CD4-positive, alpha-beta T cell treated with Interferon gamma for 1 hour (primary cell): Measurements from ENCODE around the gene TOR3A.
"Not testable (repeated sequence)": the region's sequence is repeated elsewhere in the genome, so short reads cannot be mapped to it uniquely, and the experiment has no call there.

Source experiments
- DNase-seq: peaks from one replicate; pipeline ENCODE4 v3.0.0-alpha.2; 2020

The TOR3A gene, protein sequence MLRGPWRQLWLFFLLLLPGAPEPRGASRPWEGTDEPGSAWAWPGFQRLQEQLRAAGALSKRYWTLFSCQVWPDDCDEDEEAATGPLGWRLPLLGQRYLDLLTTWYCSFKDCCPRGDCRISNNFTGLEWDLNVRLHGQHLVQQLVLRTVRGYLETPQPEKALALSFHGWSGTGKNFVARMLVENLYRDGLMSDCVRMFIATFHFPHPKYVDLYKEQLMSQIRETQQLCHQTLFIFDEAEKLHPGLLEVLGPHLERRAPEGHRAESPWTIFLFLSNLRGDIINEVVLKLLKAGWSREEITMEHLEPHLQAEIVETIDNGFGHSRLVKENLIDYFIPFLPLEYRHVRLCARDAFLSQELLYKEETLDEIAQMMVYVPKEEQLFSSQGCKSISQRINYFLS

DNA sequence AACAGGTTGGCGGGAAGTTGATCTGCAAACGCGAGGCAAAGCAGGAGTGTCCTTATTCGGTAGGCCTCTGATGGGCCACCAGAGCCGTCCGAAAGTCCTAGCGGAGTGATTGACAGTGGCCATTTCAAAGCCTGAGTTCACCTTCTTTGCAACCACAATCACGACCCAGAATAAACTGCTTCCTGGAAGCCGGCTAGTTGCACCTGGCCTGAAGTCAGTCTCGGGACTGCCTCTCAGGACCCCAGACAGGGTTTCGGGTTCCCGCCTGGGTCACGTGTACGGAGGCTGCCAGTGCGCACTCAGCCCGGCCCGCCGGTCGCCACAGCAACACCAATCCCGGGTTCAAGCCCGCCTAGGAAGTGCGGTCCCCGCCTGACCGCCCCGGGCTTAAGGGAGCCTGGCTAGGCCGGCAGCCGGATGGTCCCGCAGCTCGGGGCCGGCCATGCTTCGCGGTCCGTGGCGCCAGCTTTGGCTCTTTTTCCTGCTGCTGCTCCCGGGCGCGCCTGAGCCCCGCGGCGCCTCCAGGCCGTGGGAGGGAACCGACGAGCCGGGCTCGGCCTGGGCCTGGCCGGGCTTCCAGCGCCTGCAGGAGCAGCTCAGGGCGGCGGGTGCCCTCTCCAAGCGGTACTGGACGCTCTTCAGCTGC, at the start of gene TOR3A:
Gene TOR3A, plus strand, starts transcription at position 384 of the 646 bp plus-strand sequence. Its CDS starts 59 bp downstream, at position 443.
- peak; percentile 85 for DNase-seq

DNA sequence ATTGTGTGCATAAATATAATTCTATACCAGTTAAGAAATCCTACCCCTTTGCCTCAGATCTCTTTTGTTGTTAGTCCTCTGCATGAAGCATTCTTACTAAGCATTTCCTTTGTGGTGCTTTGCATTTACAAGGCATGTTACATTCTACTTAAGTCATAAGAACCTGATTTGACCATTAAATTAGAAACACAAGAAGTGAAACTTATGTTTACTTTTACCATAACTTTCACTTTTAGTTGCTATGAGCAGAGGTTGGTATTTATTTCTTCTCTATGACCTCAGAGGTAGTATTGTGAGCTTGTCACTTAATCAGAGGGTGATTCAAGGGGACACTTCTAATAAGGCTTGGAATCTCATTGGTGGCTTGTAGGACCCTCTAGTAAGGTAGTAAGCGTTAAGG, 47.1 kb upstream of the TOR3A start:
- DNase-seq, result no peak

DNA sequence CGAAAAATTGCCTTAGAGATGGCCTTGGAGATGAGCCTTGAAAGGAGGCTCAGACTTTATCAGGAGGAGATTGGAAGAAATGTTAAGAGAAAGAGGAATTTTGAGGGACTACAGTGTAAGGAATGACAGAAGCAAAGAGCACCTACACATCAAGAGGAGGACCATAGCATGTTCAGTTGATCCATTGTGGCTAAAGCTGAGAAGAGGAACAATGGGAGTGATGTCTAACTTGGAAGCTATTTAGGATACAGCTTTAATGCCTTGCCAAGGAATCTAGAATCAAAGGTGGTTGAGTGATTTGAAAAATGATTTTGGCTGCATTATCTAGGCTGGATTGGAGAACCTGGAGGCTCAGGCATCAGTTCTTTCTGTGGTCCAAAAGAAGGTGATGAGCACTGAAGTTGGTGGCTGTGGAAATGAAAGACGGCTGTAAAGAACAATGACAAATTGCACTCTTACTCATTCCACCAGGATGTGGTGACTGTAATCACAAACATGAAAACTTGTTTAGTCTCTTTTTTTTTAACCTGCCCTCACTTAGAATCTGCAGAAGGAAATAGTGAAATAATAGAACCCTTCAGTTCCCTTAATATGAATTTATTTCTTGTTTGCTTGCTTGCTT, 44.9 kb upstream of the TOR3A start:
- DNase-seq, result no peak

DNA sequence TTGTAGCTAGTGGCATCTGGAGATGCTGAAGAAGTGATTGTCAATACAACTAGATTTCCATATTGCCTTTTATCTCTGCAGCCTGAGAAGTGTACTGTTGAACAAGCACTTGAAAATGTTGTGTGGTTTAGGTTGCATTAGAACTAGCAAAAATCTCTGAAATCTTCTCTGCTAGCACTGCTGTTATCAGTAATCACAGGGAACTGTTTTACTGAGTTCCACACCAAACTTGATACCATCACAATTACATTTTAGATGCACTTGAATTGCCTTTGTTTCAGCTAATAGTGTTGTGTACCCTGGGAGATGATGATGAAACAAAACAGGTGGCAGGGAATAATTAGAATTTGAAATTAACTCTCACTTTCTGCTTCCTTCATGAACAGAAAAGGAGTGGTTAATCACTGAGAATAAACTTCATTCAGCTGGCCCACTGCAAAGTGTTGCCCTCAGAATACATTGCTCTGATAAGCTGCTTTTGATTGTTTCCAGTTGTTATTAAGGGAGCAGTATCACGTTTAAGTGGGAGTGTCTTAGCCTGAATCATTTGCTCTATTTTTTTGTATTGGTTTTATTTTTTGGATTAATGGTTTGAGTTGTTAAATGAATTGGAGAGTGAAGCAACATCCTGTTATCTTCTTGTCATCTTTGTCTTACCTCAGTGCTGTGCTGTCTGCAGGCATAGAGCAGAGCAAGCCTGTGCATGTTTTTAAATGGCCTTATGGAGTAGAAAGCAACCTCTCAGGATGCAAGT, 43.2 kb upstream of the TOR3A start:
- no peak for DNase-seq

DNA sequence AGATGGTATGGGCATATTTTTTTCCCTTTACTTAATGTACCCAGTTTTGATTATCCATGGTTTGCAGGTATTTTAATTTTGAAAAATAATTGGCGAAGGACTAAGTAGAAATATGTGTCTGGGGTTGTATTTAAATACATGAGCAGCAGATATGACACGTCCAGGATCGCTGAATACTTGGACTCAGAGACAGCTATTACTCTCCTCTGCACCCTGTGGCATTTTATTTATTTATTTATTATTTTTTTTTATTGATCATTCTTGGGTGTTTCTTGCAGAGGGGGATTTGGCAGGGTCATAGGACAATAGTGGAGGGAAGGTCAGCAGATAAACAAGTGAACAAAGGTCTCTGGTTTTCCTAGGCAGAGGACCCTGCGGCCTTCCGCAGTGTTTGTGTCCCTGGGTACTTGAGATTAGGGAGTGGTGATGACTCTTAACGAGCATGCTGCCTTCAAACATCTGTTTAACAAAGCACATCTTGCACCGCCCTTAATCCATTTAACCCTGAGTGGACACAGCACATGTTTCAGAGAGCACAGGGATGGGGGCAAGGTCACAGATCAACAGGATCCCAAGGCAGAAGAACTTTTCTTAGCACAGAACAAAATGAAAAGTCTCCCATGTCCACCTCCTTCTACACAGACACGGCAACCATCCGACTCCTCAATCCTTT, 42.2 kb upstream of the TOR3A start:
- DNase-seq, result not testable (repeated sequence)

DNA sequence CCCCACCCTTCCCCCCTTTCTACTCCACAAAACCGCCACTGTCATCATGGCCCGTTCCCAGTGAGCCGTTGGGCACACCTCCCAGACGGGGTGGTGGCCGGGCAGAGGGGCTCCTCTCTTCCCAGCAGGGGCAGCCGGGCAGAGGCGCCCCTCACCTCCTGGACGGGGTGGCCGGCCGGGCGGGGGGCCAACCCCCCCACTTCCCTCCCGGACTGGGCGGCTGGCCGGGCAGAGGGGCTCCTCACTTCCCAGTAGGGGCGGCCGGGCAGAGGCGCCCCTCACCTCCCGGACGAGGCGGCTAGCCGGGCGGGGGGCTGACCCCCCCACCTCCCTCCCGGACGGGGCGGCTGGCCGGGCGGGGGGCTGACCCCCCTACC, 41.7 kb upstream of the TOR3A start:
- DNase-seq, result not testable (repeated sequence)

DNA sequence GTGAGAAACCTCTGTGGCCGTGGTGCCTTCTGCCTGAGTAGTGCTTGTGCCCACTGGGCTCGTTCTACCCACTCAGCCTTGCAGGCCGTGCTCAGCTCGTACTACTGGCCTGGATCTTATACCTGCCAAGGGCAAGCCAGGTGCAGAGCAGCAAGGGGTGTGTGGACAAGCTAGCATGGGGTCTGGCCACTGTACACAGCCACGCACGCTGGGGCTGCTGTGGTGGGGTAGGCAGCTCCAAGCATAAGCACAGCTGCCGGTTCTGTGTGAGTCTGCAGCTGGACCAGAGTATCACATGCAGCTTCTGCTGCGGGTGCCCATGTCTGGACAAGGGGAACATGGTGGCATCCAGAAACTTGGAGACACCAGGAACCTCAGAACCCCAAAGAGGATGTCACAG, 39.8 kb upstream of the TOR3A start:
- no peak for DNase-seq

DNA sequence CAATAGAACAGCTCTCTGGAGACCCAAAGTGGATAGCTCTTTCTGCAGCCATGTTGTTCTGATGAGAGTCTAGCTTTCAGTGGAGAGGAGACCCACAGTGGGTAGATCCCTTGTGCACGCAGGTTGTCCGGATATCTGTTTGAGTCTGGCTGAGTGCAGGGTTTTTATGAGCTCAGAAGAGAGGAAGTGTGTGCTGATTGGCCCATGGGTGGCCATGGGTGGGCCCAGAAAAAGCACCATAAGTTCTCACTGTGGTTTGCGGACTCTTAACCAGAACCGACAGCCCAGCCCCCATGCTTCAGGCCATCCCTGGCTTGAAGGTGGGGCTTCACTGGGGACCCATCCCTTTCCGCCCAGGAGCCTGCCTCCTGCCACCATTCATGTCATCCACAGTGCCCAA, 39.2 kb upstream of the TOR3A start:
- DNase-seq, result no peak

DNA sequence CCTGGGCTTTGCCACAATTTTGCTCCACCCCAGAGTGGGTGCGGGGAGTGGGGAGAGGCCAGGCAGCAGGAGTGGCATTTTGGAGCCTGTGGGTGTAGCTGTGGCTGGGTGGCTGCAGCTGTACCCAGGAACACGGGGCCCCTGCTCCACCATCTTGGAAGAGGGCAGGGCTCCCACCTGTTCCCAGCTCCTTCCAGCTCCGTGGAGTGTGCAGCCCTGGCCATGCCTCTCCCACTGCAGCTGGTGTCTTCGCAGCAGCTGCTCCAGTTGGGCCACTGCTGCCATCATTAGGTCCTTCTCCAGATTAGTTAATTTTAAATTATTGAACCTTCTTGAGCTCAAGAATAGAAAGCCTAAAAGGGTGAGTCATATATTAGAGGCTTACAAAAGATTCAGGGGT, 38.6 kb upstream of the TOR3A start:
- no peak for DNase-seq

DNA sequence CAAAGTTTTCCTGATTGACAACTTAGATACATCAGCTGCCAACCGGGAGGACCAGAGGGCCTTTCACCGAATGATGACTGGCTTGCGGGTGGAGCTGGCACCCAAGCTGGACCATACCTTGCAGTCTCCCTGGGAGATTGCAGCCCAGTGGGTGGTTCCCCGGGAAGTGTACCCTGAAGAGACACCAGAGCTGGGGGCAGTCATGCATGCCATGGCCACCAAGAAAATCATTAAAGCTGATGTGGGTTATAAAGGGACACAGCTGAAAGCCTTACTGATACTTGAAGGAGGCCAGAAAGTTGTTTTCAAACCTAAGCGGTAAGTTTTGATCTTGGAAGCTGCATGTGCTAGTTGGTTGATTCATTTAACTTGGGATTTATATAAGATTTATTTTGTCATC, 38.0 kb upstream of the TOR3A start:
- no peak for DNase-seq

DNA sequence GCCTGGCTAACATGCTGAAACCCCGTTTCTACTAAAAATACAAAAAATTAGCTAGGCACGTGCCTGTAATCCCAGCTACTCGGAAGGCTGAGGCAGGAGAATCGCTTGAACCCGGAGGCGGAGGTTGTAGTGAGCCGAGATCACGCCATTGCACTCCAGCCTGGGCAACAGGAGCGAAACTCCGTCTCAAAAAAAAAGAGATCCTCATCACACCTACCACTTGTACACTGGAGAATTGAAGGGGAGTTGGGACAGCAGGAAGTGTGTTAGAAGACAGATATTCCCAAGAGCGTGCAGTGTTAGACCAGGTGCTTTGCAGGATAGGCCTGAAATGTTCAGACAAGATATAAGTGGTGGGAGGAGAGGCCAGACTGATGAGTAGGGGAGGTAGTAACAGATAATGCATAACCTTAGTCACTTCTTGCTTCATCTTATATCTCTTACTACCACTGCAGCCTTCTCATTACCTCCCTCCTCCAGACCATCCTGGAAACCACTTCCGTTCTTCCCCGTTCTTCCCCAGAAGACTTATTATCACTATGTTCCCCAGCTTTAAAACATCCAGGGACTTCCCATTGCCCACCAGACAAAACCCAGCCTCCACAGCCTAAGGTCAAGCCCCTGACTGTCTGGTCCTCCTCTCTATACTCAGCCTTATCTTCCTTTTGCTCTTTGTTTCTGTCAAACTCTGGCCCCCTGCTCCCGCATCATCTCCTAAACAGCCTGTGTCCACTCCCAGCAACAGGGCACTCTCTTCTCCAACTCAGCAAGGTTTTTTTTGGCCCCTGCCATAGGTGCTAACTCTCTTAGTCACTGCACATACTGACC, 34.8 kb upstream of the TOR3A start:
- no peak for DNase-seq

DNA sequence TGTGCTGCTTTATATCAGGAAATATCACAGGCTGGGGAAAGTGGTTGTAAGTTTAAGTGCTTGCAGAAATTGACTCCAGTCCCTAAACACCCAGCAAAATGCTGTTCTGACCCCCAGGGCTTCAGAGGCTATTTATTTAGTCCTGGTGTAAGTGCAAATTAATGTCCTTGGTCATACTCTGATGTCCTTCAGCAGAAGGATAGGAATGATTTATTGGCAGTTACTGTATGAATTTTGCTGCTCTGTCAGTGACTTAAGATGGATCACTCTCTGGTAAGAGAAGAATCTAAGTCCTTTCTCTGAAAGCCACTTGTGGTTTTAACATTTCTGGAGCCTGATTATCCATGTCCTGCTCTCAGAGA, 34.3 kb upstream of the TOR3A start:
- DNase-seq, result no peak

DNA sequence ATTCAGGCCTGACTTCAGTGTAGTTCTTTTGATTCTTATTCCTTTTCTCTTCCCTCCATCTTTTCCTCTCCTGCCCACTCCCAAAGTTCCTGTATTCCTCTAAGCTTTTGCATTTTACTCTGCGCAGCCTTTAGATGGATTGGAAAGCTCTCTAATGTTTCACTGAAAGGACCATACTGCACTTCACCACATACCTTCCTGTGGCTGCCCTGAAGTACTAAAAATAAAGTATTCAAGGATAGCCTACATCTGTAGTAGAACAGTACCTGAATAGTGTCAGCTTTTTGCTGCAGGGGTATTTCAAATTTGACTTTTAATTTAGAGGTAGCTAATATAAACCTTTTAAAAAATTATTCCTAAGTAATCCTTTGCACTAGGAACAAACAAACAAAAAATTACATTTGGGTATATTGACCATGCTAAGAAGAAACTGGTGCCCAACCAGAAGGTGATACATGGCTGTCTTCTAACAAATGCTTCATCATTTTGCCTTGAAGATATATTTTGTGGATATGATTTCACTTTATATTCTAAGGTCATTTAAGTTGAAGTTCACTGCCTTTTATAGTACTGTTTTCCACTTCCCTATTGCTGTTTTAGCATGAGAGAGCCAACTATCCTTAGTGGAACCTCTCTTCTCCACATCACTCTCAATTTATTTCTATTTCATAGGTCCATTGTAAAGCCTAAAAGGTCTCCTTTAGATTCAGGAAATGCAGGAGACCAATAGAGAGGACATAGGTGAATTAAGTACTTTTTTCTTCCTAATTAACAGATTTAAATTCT, 33.3 kb upstream of the TOR3A start:
- no peak for DNase-seq

DNA sequence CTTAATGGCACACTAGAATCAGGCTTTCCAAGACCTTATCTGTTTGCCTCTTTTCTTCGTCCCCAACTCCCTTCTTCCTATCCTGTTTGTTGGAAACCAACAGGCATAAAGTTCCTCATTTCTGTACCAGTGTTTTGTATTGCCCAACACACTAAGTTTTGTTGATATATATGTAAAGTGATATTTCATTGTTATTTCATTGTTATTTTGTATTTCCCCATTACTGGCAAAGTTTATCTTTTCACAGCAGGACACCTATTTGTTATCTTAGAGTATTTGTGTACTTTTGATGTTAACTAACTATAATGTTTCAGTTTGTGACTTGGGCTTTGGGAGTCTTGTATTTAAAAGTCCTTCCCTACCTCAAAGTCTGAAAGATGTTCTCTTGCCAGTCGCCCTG, 29.1 kb upstream of the TOR3A start:
- DNase-seq, result no peak

DNA sequence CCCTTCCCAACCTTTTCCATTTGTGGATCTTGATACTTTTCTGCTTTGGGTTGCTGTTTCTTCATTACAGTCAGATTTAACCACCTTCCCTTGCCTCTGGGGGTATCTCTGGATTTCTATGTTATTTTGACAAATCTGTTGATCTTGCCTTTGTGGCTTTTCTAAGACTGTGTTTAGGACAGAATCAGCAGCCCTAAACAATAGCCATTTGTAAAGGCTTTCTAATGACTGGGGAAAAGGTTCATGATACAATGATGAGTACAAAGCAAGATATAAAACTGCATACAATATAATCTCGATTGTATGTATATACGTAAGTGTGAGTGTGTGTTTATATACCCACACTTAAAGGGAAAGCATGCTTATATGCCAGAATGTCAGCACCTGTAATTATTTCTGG, 28.4 kb upstream of the TOR3A start:
- DNase-seq, result no peak

DNA sequence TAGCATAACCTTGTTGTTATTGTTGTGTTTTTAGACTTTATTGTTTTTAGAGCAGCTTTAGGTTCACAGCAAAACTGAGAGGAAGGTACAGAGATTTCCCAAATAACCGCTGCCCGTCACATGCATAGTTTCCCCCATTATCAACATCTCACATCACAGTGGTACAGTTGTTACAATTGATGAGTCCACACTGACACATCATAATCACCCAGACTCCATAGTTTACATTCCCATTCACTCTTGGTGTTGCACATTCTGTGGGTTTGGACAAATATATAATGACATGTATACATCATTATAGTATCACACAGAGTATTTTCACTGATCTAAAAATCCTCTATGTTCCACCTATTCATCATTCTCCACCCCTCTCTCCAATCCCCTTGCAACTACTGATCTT, 25.9 kb upstream of the TOR3A start:
- DNase-seq, result no peak

DNA sequence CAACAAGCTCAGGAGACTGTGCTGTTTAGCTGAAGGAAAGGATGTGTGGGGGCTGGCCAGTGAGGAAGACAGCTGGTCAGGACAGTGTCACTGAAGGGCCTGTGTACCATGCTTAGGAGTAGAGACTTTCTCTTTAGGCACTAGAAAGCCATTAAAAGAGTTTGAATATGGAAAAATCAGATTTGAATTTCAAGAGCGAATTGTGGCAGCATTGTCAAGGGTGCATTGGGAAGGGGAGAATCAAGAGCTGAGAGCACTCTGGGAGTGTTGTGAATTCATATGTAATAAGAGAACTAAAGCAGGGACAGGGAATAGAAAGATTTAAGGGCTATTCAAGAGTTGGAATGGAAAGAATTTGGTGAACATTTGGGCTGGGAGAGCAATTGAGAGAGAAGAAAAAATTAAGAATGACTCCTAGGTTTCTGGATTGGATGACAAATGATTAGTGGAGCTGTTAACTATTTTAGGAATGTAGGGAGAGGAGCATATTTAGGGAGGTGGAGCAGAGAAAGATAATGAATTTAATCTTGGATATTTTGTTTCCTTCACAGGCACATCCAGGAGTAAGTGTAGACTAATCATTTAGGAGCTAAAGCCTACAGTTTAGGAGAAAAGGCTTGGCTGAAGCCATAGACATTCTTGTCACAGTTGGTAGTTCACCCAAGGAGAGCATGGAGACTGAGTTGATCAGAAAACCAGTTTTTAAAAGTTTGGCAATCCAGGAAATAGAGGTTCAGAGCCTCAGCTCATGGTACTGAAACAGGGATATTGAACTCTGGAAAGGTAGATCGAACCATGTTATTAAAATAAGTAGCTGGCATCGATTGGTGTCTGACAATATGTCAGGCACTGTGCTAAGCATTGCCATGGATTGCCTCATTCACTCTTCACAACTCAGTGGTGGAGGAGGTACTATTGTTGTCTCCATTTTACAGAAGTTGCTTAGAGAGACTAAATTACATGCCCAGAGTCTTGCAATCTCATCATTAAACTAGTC, 23.1 kb upstream of the TOR3A start:
- DNase-seq, result no peak

DNA sequence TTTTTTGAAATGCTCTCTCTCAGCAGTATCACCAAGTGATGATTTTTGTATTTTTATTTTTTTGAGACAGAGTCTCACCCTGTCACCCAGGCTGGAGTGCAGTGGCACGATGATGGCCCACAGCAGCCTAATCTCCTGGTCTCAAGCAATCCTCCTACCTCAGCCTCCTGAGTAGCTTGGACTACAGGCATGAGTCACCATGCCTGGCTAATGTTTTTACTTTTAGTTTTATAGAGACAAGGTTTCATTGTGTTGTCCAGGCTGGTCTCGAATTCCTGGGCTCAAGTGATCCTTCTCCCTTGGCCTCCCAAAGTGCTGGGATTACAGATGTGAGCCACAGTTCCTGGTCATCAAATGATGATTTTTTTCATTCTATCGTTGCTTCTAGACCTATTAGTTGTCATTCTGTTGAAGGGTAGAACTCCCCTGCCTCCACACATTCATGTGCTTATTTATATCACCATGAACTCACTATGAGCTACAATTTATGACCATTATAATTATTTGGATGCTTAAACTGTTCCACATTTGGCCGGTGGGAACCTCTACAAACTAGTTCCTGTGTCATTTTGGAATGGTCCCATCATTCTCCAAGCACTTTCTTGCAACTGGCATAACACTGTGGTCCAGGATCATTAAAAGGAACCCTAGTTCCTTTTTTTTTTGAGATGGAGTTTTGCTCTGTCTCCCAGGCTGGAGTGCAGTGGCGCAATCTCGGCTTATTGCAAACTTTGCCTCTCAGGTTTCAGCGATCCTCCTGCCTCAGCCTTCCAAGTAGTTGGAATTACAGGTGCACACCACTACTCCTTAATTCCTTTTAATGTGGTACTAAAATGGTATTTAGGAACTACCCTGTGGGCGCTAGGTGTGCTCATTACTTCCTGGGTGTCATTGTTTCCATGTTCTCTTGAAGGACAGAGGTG, 20.2 kb upstream of the TOR3A start:
- DNase-seq, result no peak

DNA sequence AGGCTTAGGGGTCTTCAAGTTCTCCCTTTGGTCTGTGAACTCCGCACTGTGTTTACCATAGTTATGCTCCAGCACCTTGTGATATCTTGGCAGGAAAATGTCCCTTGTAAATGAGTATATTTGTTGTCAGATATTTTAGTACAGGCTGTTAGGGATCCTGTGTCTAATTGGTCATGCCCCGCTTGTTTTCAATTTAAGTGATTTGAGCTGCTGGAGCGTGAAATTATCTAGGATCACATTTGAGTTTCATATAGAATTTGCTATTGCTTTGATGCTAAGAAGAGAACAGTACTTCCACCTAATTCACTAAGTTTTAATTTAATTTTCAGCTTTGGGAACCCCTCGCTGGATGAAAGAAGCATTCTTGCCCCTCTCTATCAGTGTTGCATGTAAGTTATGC, 15.4 kb upstream of the TOR3A start:
- DNase-seq, result no peak
